HG03139 (cell line): ENCODE results near the gene HELZ.
"Not testable (repeated sequence)": the region's sequence is repeated elsewhere in the genome, so short reads cannot be mapped to it uniquely, and the experiment has no call there.

Source experiments
- ATAC-seq: cut with Tn5 transposase; IDR thresholded peaks from one replicate; pipeline ENCODE4 v1.9.1; 2021; ENCODE audit not compliant: unreplicated experiment

The HELZ gene

GRCh38 chr17:67245073-67245693 is at the start of gene HELZ:
Gene HELZ, minus strand, starts transcription at chr17:67245196. Its CDS starts 26,392 bp downstream, at chr17:67218804.
- ATAC-seq = peak; percentile 50

GRCh38 chr17:67293251-67294203 is 48.5 kb upstream of the HELZ start:
- ATAC-seq = peak; percentile 99

- no peak for ATAC-seq
Measured at GRCh38 chr17:67290711-67291291, 45.8 kb upstream of the HELZ start.

GRCh38 chr17:67290244-67290643 is 45.2 kb upstream of the HELZ start:
- no peak for ATAC-seq

- ATAC-seq = no peak
Measured at GRCh38 chr17:67289181-67289876, 44.3 kb upstream of the HELZ start.

GRCh38 chr17:67286826-67287225 is 41.8 kb upstream of the HELZ start:
- not testable (repeated sequence) for ATAC-seq

GRCh38 chr17:67285360-67285759 is 40.4 kb upstream of the HELZ start:
- ATAC-seq = no peak

GRCh38 chr17:67283731-67284516 is 38.9 kb upstream of the HELZ start:
- ATAC-seq = no peak

- ATAC-seq = no peak
Measured at GRCh38 chr17:67281743-67282142, 36.7 kb upstream of the HELZ start.

- ATAC-seq = no peak
Measured at GRCh38 chr17:67281053-67281452, 36.1 kb upstream of the HELZ start.

GRCh38 chr17:67280279-67280678 is 35.3 kb upstream of the HELZ start:
- ATAC-seq = no peak

GRCh38 chr17:67279115-67279514 is 34.1 kb upstream of the HELZ start:
- no peak for ATAC-seq

- ATAC-seq = no peak
Measured at GRCh38 chr17:67278363-67278762, 33.4 kb upstream of the HELZ start.

- ATAC-seq = no peak
Measured at GRCh38 chr17:67276075-67276474, 31.1 kb upstream of the HELZ start.

- no peak for ATAC-seq
Measured at GRCh38 chr17:67274466-67274865, 29.5 kb upstream of the HELZ start.

GRCh38 chr17:67273900-67274299 is 28.9 kb upstream of the HELZ start:
- no peak for ATAC-seq

GRCh38 chr17:67272312-67273047 is 27.5 kb upstream of the HELZ start:
- no peak for ATAC-seq

GRCh38 chr17:67271187-67271586 is 26.2 kb upstream of the HELZ start:
- ATAC-seq = not testable (repeated sequence)

GRCh38 chr17:67270416-67270815 is 25.4 kb upstream of the HELZ start:
- no peak for ATAC-seq

GRCh38 chr17:67266496-67266895 is 21.5 kb upstream of the HELZ start:
- ATAC-seq = no peak
